Measurements from ENCODE around the gene ABHD1. TPM values are rescaled to one million over a fixed set of nuclear protein-coding genes. Genes with fewer than 3 reads are reported as not detected.

ABHD1 gene
- total RNA-seq, 1 donor from 2014 or later: not detected

DNA sequence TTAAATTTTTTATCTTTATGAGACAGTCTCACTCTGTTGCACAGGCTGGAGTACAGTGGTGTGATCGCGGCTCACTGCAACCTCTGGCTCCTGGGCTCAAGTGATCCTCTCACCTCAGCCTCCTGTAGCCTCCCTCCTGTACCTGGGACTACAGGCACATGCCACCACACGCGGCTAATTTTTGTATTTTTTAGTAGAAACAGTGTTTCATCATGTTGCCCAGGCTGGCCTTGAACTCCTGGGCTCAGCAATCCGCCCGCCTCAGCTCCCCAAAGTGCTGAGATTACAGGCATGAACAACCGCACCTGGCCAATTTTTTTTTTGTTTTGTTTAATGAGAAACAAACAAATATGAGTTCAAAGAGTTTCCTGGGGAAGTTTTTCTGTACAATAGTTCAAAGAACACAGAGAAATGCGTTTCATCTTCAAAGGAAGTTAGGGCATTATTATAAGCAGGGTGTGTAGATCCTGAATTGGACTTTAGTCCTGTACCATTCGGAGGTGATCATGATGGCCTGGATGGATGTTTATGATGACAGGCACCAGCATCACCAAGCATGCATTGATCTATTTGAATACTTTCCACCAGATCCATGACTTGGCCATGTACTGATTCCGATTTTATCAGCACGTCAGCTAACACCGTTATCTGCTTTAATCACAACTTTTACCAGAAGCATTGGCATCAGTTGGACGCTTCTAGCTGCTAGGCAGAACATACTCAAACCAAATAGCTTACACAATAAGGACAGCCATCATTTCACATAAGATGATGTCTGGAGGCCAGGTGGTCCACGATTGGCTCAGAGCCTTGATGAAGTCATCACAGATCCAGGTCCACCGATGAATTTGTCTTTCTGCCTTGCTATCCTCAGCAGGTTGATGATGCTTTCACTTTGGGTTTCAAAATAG, 54.1 kb downstream of the ABHD1 start:
- no peaks in the 10 kb centered on the region for H3K4me1 ChIP-seq (ENCODE audit: control insufficient read depth in 3 of 3, insufficient read depth in 3 of 3, low read length in 3 of 3)
- H3K4me3 ChIP-seq (ENCODE audit: low read length in 3 of 3): no peak overlapping the region
- no peak overlapping the region for H3K9ac ChIP-seq (ENCODE audit: low read depth in 1 of 3, low read length in 3 of 3)
- H3K9me3 ChIP-seq (ENCODE audit: control insufficient read depth in 3 of 3, low read length in 3 of 3): no peaks in the 10 kb centered on the region
- H3K27me3 ChIP-seq (ENCODE audit: control insufficient read depth in 3 of 3, insufficient read depth in 3 of 3, low read length in 3 of 3): no peaks in the 10 kb centered on the region
- H3K36me3 ChIP-seq (ENCODE audit: control insufficient read depth in 3 of 3, insufficient read depth in 3 of 3, low read length in 3 of 3): no peaks in the 10 kb centered on the region
- no peak overlapping the region for H3K27ac ChIP-seq (ENCODE audit: low read depth, low read length)

- Histone ChIP-seq H3K9ac (ENCODE audit: low read depth in 1 of 3, low read length in 3 of 3) (no peak overlapping the region), H3K27me3 (ENCODE audit: control insufficient read depth in 3 of 3, insufficient read depth in 3 of 3, low read length in 3 of 3) (no peaks in the 10 kb centered on the region), H3K27ac (ENCODE audit: low read depth, low read length) (no peak overlapping the region), H3K4me3 (ENCODE audit: low read length in 3 of 3) (no peak overlapping the region), H3K4me1 (ENCODE audit: control insufficient read depth in 3 of 3, insufficient read depth in 3 of 3, low read length in 3 of 3) (peaks cover 0 to 2% (median 0%) of the 10 kb centered on the region in 3 donors), H3K9me3 (ENCODE audit: control insufficient read depth in 3 of 3, low read length in 3 of 3) (no peaks in the 10 kb centered on the region), H3K36me3 (ENCODE audit: control insufficient read depth in 3 of 3, insufficient read depth in 3 of 3, low read length in 3 of 3) (no peaks in the 10 kb centered on the region)
Observed at GRCh38 chr2:27178469-27178868, 54.9 kb downstream of the ABHD1 start.

DNA sequence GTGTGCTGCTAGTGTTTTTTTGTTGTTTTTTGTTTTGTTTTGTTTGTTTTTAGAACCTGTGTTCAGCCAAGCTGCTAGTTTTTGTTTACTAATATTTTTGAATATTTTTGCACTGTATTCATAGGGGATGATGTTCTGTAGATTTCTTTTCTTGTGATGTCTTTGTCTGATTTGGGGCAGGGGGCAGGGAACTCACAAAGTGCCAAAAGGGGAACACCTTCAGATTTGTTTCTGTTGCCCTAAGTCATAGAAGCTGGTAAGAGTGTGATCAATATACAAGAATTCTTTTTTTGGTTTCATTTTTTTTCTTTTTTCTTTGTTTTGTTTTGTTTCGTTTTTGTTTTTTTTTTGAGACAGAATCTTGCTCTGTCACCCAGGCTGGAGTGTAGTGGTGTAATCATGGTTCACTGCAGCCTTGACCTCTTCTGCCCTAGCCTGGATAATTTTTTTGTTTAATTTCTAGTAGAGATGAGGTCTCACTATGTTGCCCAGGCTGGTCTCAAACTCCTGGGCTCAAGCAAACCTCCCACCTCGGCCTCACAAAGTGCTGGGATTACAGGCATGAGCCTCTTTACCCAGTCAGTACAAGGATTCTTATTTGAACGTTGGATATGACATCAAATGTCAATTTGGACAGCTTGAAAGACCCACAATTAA, 55.9 kb downstream of the ABHD1 start:
- Histone ChIP-seq H3K9ac (ENCODE audit: low read depth in 1 of 3, low read length in 3 of 3) (no peak overlapping the region), H3K27ac (ENCODE audit: low read depth, low read length) (no peak overlapping the region), H3K36me3 (ENCODE audit: control insufficient read depth in 3 of 3, insufficient read depth in 3 of 3, low read length in 3 of 3) (no peaks in the 10 kb centered on the region), H3K27me3 (ENCODE audit: control insufficient read depth in 3 of 3, insufficient read depth in 3 of 3, low read length in 3 of 3) (no peaks in the 10 kb centered on the region), H3K9me3 (ENCODE audit: control insufficient read depth in 3 of 3, low read length in 3 of 3) (no peaks in the 10 kb centered on the region), H3K4me3 (ENCODE audit: low read length in 3 of 3) (no peak overlapping the region), H3K4me1 (ENCODE audit: control insufficient read depth in 3 of 3, insufficient read depth in 3 of 3, low read length in 3 of 3) (peaks cover 0 to 12% (median 8%) of the 10 kb centered on the region in 3 donors)

Other genes starting within 250 kb of the ABHD1 start
- 3.7 TPM for gene MAPRE3, start 153.2 kb upstream of the ABHD1 start, total RNA-seq
- 23.5 TPM for gene TMEM214, start 90.8 kb upstream of the ABHD1 start, total RNA-seq
- gene AGBL5, start 72.1 kb upstream of the ABHD1 start, total RNA-seq: 6.8 TPM
- gene OST4, start 52.2 kb upstream of the ABHD1 start, total RNA-seq: 352 TPM
- gene EMILIN1, start 45.2 kb upstream of the ABHD1 start, total RNA-seq: 61.6 TPM
- gene KHK, start 37.0 kb upstream of the ABHD1 start, total RNA-seq: 2.1 TPM
- gene CGREF1, start 4.7 kb upstream of the ABHD1 start, total RNA-seq: 2.1 TPM
- 14.1 TPM for gene PREB, start 10.8 kb downstream of the ABHD1 start, total RNA-seq
- not detected for gene PRR30, start 15.6 kb downstream of the ABHD1 start, total RNA-seq
- gene TCF23, start 25.2 kb downstream of the ABHD1 start, total RNA-seq: 0.52 TPM
- gene ATRAID, start 88.2 kb downstream of the ABHD1 start, total RNA-seq: 172 TPM
- gene SLC5A6, start 88.5 kb downstream of the ABHD1 start, total RNA-seq: 7.8 TPM
- gene CAD, start 93.6 kb downstream of the ABHD1 start, total RNA-seq: 28.2 TPM
- gene SLC30A3, start 139.2 kb downstream of the ABHD1 start, total RNA-seq: 0.52 TPM
- gene DNAJC5G, start 151.6 kb downstream of the ABHD1 start, total RNA-seq: under 0.01 TPM
- 60.0 TPM for gene TRIM54, start 158.6 kb downstream of the ABHD1 start, total RNA-seq
- 1.0 TPM for gene UCN, start 184.6 kb downstream of the ABHD1 start, total RNA-seq
- 23.0 TPM for gene MPV17, start 199.3 kb downstream of the ABHD1 start, total RNA-seq
- 24.0 TPM for gene GTF3C2, start 232.9 kb downstream of the ABHD1 start, total RNA-seq
- 18.3 TPM for gene EIF2B4, start 246.5 kb downstream of the ABHD1 start, total RNA-seq
- 81.9 TPM for gene SNX17, start 246.8 kb downstream of the ABHD1 start, total RNA-seq

All from skeletal muscle tissue (tissue), 4 donors.